K562 (cell line): ENCODE results near the gene PTPRM. TPM values are rescaled to one million over a fixed set of nuclear protein-coding genes. Genes with fewer than 3 reads are reported as not detected.

Experiments used
- ATAC-seq: fragments of 200-7000 bp; cut with Tn5 transposase; 3 replicates; pipeline ENCODE4 v1.9.1; 2020; ENCODE audit warnings: moderate library complexity
- BruUV-seq: library from RNA; stranded (reverse); fragments of 400-500 nt; replicated peaks from 2 replicates; lab custom pipeline; 2021; lab: Mats Ljungman, UMichigan
- CTCF ChIA-PET: fragments of 300-600 bp; formaldehyde crosslinking; extraction: SDS; loops from one replicate; lab custom pipeline; 2021; ENCODE audit warnings: low intra/inter-chr PET ratio; lab: Yijun Ruan, JAX
- POLR2A ChIA-PET: fragments of 300-600, 350-650 bp; sonication (Branson Sonifier 250); formaldehyde crosslinking; extraction: SDS; loops from one replicate; lab custom pipeline; 2021; ENCODE audit warnings: antibody characterized with exemption, inconsistent platforms; lab: Yijun Ruan, JAX
- DNase-seq, 4 experiments: peaks; one replicate each; pipeline versions ENCODE4 v3.0.0 to v3.0.0-alpha.2; 2011 to 2018; ENCODE audit warnings: low spot score in 3 of 4, mixed read lengths in 3 of 4; ENCODE audit errors: extremely low read depth in 1 of 4
- FAIRE-seq: peaks from 2 replicates; lab custom pipeline; 2011; peaks lifted over from hg19 to GRCh38; lab: Jason Lieb, UNC
- H2AFZ ChIP-seq: 2 replicates; pipeline ENCODE4 v1.6.0; 2011; ENCODE audit warnings: low read depth, low read length, control low read depth, inconsistent platforms
- H3K27ac ChIP-seq: fragments of 200-600 bp; 3 replicates; pipeline ENCODE4 v1.8.0; 2011; ENCODE audit warnings: low read depth, mild to moderate bottlenecking, control low read depth, inconsistent platforms, low read length, moderate library complexity, mixed read lengths; ENCODE audit errors: extremely low read depth
- H3K27me3 ChIP-seq, 2 experiments: fragments of 300-600 bp in 1 of 2; 2 replicates in 1 of 2; 3 replicates in 1 of 2; pipeline versions ENCODE4 v1.6.0 to v1.8.0; 2011; ENCODE audit warnings: inconsistent platforms in 2 of 2, low read length in 2 of 2, mild to moderate bottlenecking in 1 of 2, mixed read lengths in 1 of 2, moderate library complexity in 1 of 2; ENCODE audit not compliant: control insufficient read depth in 2 of 2, insufficient read depth in 2 of 2
- H3K36me3 ChIP-seq: fragments of 300-600 bp; 3 replicates; pipeline ENCODE4 v1.8.0; 2011; ENCODE audit warnings: mild to moderate bottlenecking, low read length, inconsistent platforms; ENCODE audit not compliant: control insufficient read depth, insufficient read depth
- H3K4me1 ChIP-seq, 2 experiments: fragments of 200-600 bp in 1 of 2; replicated peaks in 1 of 2; 2 replicates in 1 of 2; 3 replicates in 1 of 2; pipeline versions ENCODE4 v1.5.1 to v1.8.0; 2011; ENCODE audit warnings: inconsistent platforms in 2 of 2, low read length in 2 of 2, mild to moderate bottlenecking in 1 of 2, mixed read lengths in 1 of 2, moderate library complexity in 1 of 2; ENCODE audit not compliant: control insufficient read depth in 2 of 2, insufficient read depth in 2 of 2
- H3K4me2 ChIP-seq: 2 replicates; pipeline ENCODE4 v1.6.1; 2011; ENCODE audit warnings: low read length, control low read depth, inconsistent platforms, mixed read lengths; ENCODE audit not compliant: insufficient read depth
- H3K4me3 ChIP-seq: fragments of 200-600 bp; sonication (generic), shearing (Covaris generic); 2 replicates; pipeline ENCODE4 v1.5.1; 2016; ENCODE audit warnings: control low read depth, inconsistent platforms
- H3K79me2 ChIP-seq: fragments of 200-600 bp; 3 replicates; pipeline ENCODE4 v1.8.0; 2011; ENCODE audit warnings: low read length, inconsistent platforms; ENCODE audit not compliant: control insufficient read depth, insufficient read depth
- H3K9ac ChIP-seq, 2 experiments: 2 replicates each; pipeline versions ENCODE4 v1.6.0 to v1.6.1; 2011; ENCODE audit warnings: low read depth in 2 of 2, low read length in 2 of 2, control low read depth in 1 of 2, inconsistent platforms in 1 of 2, mild to moderate bottlenecking in 1 of 2, mixed read lengths in 1 of 2; ENCODE audit not compliant: insufficient read depth in 1 of 2
- H3K9me1 ChIP-seq: one replicate; pipeline ENCODE4 v1.6.0; 2011; ENCODE audit warnings: inconsistent platforms, mild to moderate bottlenecking, low read length, moderate library complexity; ENCODE audit not compliant: control insufficient read depth, insufficient read depth
- H3K9me3 ChIP-seq: replicated peaks from 2 replicates; pipeline ENCODE4 v1.5.1; 2011; ENCODE audit warnings: low read depth, low read length, inconsistent platforms; ENCODE audit not compliant: control insufficient read depth, insufficient read depth
- H4K20me1 ChIP-seq: replicated peaks from 2 replicates; pipeline ENCODE4 v1.6.1; 2011; ENCODE audit warnings: low read length, inconsistent platforms, mixed read lengths; ENCODE audit not compliant: control insufficient read depth, insufficient read depth
- ATF1 ChIP-seq, 2 experiments: fragments of 450-650 bp in 1 of 2; IDR thresholded peaks; 2 replicates each; pipeline ENCODE4 v1.6.1; 2016; ENCODE audit warnings: missing compliant biosample characterization in 1 of 2, missing genetic modification characterization in 1 of 2
- CREM ChIP-seq: IDR thresholded peaks from 2 replicates; pipeline ENCODE4 v1.6.1; 2014; ENCODE audit warnings: antibody characterized with exemption, low read depth
- FOS ChIP-seq: IDR thresholded peaks from 3 replicates; pipeline ENCODE4 v1.6.1; 2011; ENCODE audit not compliant: insufficient read length; ENCODE audit errors: extremely low read depth
- PKNOX1 ChIP-seq: fragments of 450-650 bp; IDR thresholded peaks from 2 replicates; pipeline ENCODE4 v1.6.1; 2016
- PREB ChIP-seq: sonication (generic); formaldehyde crosslinking; IDR thresholded peaks from 2 replicates; pipeline ENCODE4 v1.8.1; 2023; ENCODE audit warnings: mild to moderate bottlenecking, missing genetic modification reagents
- RFX5 ChIP-seq: IDR thresholded peaks from 2 replicates; pipeline ENCODE4 v1.6.1; 2011; ENCODE audit warnings: low read depth, mild to moderate bottlenecking, improper control_type of control experiment, low read length
- USF1 ChIP-seq: sonication (generic); formaldehyde crosslinking; IDR thresholded peaks from 2 replicates; pipeline ENCODE4 v1.9.0; 2022; ENCODE audit warnings: mild to moderate bottlenecking, missing genetic modification reagents
- WGBS: fragments of 100-300 bp; shearing (Covaris generic); methylation state at CpG from one replicate; pipeline ENCODE4 v1.1.6; 2016; ENCODE audit warnings: low coverage, mixed read lengths; ENCODE audit not compliant: insufficient coverage; ENCODE audit errors: missing lambda C conversion rate; 5-methylcytosine and 5-hydroxymethylcytosine counted together
- in situ Hi-C: fragments of 300-500 bp; cut with MboI; formaldehyde crosslinking; loops from 4 replicates; pipeline ENCODE4 v1.15.0; 2018; ENCODE audit warnings: inconsistent platforms, mixed read lengths
- intact Hi-C: fragments of 100-400 bp; cut with micrococcal nuclease; formaldehyde crosslinking; loops from 2 replicates; pipeline ENCODE4 v1.14.2; 2022
- polyA plus RNA-seq, 8 experiments: library from polyadenylated mRNA; depleted of rRNA in 4 of 8; stranded (reverse) in 5 of 8; unstranded in 3 of 8; fragments of >200 nt; fragmentation: Nextera tagmentation in 2 of 8; fragmentation: Illumina TruSeq in 1 of 8; extraction: Ambion mirVana in 2 of 8; extraction: Trizol in 1 of 8; gene quantifications; 2 replicates each; pipeline versions ENCODE4 v1.2.1 to v1.2.3, GENCODE V29; 2011 to 2014; ENCODE audit warnings: inconsistent platforms in 1 of 8, missing spikeins in 1 of 8
- total RNA-seq, 7 experiments: library from RNA; depleted of rRNA in 6 of 7; stranded (reverse); fragments of >200 nt in 6 of 7; fragmentation: Illumina TruSeq in 2 of 7; extraction: Trizol in 2 of 7; gene quantifications; 2 replicates each; pipeline versions ENCODE4 v1.2.1 to v1.2.3, GENCODE V29; 2011 to 2021; ENCODE audit warnings: low replicate concordance in 1 of 7

PTPRM gene
- total and polyA plus RNA-seq, 9 of the 15 experiments (the other 6 are each of a cell fraction or from before 2014, with no cell fraction given) = 0.03 to 0.16 (median 0.08) TPM; not detected in 3

- BruUV-seq = no TSS peak
- Histone ChIP-seq H3K4me3 (no peak overlapping the region), H2AFZ (no peak overlapping the region), H3K27ac (no peak overlapping the region), H3K27me3 (no peaks in the 10 kb centered on the region), H3K9me3 (no peaks in the 10 kb centered on the region), H3K4me2 (no peak overlapping the region), H3K79me2 (no peaks in the 10 kb centered on the region), H3K4me1 (no peaks in the 10 kb centered on the region), H4K20me1 (no peaks in the 10 kb centered on the region), H3K36me3 (no peaks in the 10 kb centered on the region), H3K9me1 (no peaks in the 10 kb centered on the region), H3K9ac (no peak overlapping the region)
- ChIA-PET POLR2A (no interaction called here), CTCF (no interaction called here)
- peak; percentile 61 for ATAC-seq
- in situ Hi-C loops = no loop called here
- TF ChIP-seq USF1 (CRISPR knock-in tag) (no peak), CREM (peak; percentile 43; the same call in 1 of the 2 replicates), PREB (no peak), PKNOX1 (peak; percentile 73), FOS (peak; percentile 9), ATF1 (CRISPR knock-in tag; IDR thresholded peaks at IDR 0.05) (no peak), ATF1 (tag; IDR thresholded peaks at IDR 0.05) (peak; percentile 57), RFX5 (peak; percentile 96)
- 4% methylated on average over 3 of the region's 3 CpGs for WGBS
- peak in 2 of 4 experiments; percentile 5 to 19 for DNase-seq
- no peak for FAIRE-seq
- intact Hi-C loops = no loop called here
Observed at GRCh38 chr18:7830468-7830867, 263.4 kb downstream of the PTPRM start.
